ENCODE results near the gene DPYSL5. TPM values are rescaled to one million over a fixed set of nuclear protein-coding genes. Genes with fewer than 3 reads are reported as not detected.

DPYSL5 gene
- total and polyA plus RNA-seq, 9 of the 15 experiments (the other 6 are each of a cell fraction or from before 2014, with no cell fraction given), result 0.06 TPM; not detected in 8

- Histone ChIP-seq H3K36me3 (ENCODE audit: control insufficient read depth, insufficient read depth, low read length) (no peaks in the 10 kb centered on the region), H3K9me1 (ENCODE audit: control insufficient read depth, insufficient read depth, low read length) (no peaks in the 10 kb centered on the region), H3K4me1 (replicated peaks in 1 of 2; ENCODE audit: control insufficient read depth in 2 of 2, insufficient read depth in 2 of 2, low read length in 2 of 2) (peaks cover 5 to 6% of the 10 kb centered on the region in 2 experiments; a peak in 3 of 5 replicates), H4K20me1 (replicated peaks; ENCODE audit: control insufficient read depth, insufficient read depth, low read length) (no peaks in the 10 kb centered on the region), H3K27me3 (ENCODE audit: control insufficient read depth in 2 of 2, insufficient read depth in 2 of 2, low read length in 2 of 2) (peaks cover 37 to 41% of the 10 kb centered on the region in 2 experiments), H2AFZ (ENCODE audit: low read depth, low read length) (no peak overlapping the region), H3K4me2 (ENCODE audit: insufficient read depth, low read length) (no peak overlapping the region), H3K9me3 (replicated peaks; ENCODE audit: control insufficient read depth, insufficient read depth, low read depth, low read length) (no peaks in the 10 kb centered on the region), H3K9ac (ENCODE audit: insufficient read depth in 1 of 2, low read depth in 2 of 2, low read length in 2 of 2) (no peak overlapping the region), H3K27ac (ENCODE audit: extremely low read depth, low read depth, low read length) (no peak overlapping the region), H3K4me3 (no peak overlapping the region), H3K79me2 (ENCODE audit: control insufficient read depth, insufficient read depth, low read length) (no peaks in the 10 kb centered on the region)
- ATAC-seq, result no peak
- POLR2A ChIA-PET, result interaction anchor here (0.5 to 0.7 kb wide), 4 partner anchors 56 to 182 kb away, joined by 3 to 4 read pairs (median 4); no protein-coding TSS in a partner anchor
- WGBS (ENCODE audit: insufficient coverage, low coverage, missing lambda C conversion rate), result 28% methylated on average over 3 of the region's 3 CpGs
- CTCF ChIA-PET (ENCODE audit: low intra/inter-chr PET ratio), result no interaction called here
- intact Hi-C loops (cut with micrococcal nuclease), result no loop called here
- in situ Hi-C loops (cut with MboI), result no loop called here
- no peak for FAIRE-seq
- BruUV-seq (replicated peaks), result no TSS peak
- DNase-seq (ENCODE audit: extremely low read depth in 1 of 4, low spot score in 3 of 4), result no peak
- no peak for TF ChIP-seq DIDO1 (tag; IDR thresholded peaks at IDR 0.05; ENCODE audit: low read depth)
- TF ChIP-seq, protein P1, sequence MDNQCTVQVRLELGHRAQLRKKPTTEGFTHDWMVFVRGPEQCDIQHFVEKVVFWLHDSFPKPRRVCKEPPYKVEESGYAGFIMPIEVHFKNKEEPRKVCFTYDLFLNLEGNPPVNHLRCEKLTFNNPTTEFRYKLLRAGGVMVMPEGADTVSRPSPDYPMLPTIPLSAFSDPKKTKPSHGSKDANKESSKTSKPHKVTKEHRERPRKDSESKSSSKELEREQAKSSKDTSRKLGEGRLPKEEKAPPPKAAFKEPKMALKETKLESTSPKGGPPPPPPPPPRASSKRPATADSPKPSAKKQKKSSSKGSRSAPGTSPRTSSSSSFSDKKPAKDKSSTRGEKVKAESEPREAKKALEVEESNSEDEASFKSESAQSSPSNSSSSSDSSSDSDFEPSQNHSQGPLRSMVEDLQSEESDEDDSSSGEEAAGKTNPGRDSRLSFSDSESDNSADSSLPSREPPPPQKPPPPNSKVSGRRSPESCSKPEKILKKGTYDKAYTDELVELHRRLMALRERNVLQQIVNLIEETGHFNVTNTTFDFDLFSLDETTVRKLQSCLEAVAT (IDR thresholded peaks at IDR 0.05), result no peak
Observed at GRCh38 chr2:26957041-26957440, 109.1 kb downstream of the DPYSL5 start.

GRCh38 chr2:26957534-26957933 lies 109.6 kb downstream of the DPYSL5 start:
- no peak for ATAC-seq
- Histone ChIP-seq H3K9ac (ENCODE audit: insufficient read depth in 1 of 2, low read depth in 2 of 2, low read length in 2 of 2) (no peak overlapping the region), H3K9me1 (ENCODE audit: control insufficient read depth, insufficient read depth, low read length) (no peaks in the 10 kb centered on the region), H4K20me1 (replicated peaks; ENCODE audit: control insufficient read depth, insufficient read depth, low read length) (no peaks in the 10 kb centered on the region), H3K36me3 (ENCODE audit: control insufficient read depth, insufficient read depth, low read length) (no peaks in the 10 kb centered on the region), H3K4me1 (replicated peaks in 1 of 2; ENCODE audit: control insufficient read depth in 2 of 2, insufficient read depth in 2 of 2, low read length in 2 of 2) (peaks cover 5 to 6% of the 10 kb centered on the region in 2 experiments; a peak in 3 of 5 replicates), H3K9me3 (replicated peaks; ENCODE audit: control insufficient read depth, insufficient read depth, low read depth, low read length) (no peaks in the 10 kb centered on the region), H3K27me3 (ENCODE audit: control insufficient read depth in 2 of 2, insufficient read depth in 2 of 2, low read length in 2 of 2) (peaks cover 33 to 36% of the 10 kb centered on the region in 2 experiments; a peak in 4 of 5 replicates), H3K4me2 (ENCODE audit: insufficient read depth, low read length) (no peak overlapping the region), H3K79me2 (ENCODE audit: control insufficient read depth, insufficient read depth, low read length) (no peaks in the 10 kb centered on the region), H3K27ac (ENCODE audit: extremely low read depth, low read depth, low read length) (no peak overlapping the region), H2AFZ (ENCODE audit: low read depth, low read length) (no peak overlapping the region), H3K4me3 (no peak overlapping the region)
- no peak for DNase-seq (ENCODE audit: extremely low read depth in 1 of 4, low spot score in 3 of 4)
- no TSS peak for BruUV-seq (replicated peaks)
- ChIA-PET POLR2A (interaction anchor here (0.6 to 1.4 kb wide), 3 partner anchors 56 to 93 kb away, joined by 3 to 4 read pairs (median 3); no protein-coding TSS in a partner anchor), CTCF (ENCODE audit: low intra/inter-chr PET ratio) (no interaction called here)
- WGBS (ENCODE audit: insufficient coverage, low coverage, missing lambda C conversion rate), result 19% methylated on average over 3 of the region's 3 CpGs
- no peak for FAIRE-seq
- in situ Hi-C loops (cut with MboI) (no loop called here), intact Hi-C loops (cut with micrococcal nuclease) (no loop called here)
- TF ChIP-seq FOXO4 (CRISPR knock-in tag; IDR thresholded peaks at IDR 0.05) (no peak), SREBF2 (CRISPR knock-in tag; IDR thresholded peaks at IDR 0.05) (no peak)
- TF ChIP-seq, protein P2, sequence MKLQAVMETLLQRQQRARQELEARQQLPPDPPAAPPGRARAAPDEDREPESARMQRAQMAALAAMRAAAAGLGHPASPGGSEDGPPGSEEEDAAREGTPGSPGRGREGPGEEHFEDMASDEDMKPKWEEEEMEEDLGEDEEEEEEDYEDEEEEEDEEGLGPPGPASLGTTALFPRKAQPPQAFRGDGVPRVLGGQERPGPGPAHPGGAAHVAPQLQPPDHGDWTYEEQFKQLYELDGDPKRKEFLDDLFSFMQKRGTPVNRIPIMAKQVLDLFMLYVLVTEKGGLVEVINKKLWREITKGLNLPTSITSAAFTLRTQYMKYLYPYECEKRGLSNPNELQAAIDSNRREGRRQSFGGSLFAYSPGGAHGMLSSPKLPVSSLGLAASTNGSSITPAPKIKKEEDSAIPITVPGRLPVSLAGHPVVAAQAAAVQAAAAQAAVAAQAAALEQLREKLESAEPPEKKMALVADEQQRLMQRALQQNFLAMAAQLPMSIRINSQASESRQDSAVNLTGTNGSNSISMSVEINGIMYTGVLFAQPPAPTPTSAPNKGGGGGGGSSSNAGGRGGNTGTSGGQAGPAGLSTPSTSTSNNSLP (IDR thresholded peaks at IDR 0.05; ENCODE audit: borderline replicate concordance, low read depth, low read length), result no peak

Measured in K562 (cell line).